ENCODE results near the gene KRTAP5-10.
"Not testable (repeated sequence)": the region's sequence is repeated elsewhere in the genome, so short reads cannot be mapped to it uniquely, and the experiment has no call there.

DNA sequence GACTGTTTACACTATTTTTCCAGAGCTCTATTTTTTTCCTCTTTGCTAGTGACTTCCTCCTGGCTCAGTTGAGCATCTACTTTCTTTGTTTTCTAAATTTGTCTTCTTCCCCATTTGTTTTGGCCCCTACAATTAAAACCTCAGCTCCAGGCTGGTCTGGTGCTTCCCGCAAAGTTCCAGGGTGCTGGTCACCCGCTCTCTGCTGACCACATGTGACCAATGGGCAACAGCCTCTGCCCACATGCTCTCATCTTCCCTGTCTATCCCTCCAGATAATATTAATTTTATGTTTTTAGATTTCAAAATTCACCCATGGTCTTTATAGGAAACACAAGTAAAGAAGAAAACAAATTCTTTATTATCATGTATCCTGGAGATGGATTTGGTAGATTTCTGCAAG lies 17.6 kb downstream of the KRTAP5-10 start:
- TF ChIP-seq, protein P1, sequence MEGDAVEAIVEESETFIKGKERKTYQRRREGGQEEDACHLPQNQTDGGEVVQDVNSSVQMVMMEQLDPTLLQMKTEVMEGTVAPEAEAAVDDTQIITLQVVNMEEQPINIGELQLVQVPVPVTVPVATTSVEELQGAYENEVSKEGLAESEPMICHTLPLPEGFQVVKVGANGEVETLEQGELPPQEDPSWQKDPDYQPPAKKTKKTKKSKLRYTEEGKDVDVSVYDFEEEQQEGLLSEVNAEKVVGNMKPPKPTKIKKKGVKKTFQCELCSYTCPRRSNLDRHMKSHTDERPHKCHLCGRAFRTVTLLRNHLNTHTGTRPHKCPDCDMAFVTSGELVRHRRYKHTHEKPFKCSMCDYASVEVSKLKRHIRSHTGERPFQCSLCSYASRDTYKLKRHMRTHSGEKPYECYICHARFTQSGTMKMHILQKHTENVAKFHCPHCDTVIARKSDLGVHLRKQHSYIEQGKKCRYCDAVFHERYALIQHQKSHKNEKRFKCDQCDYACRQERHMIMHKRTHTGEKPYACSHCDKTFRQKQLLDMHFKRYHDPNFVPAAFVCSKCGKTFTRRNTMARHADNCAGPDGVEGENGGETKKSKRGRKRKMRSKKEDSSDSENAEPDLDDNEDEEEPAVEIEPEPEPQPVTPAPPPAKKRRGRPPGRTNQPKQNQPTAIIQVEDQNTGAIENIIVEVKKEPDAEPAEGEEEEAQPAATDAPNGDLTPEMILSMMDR (IDR thresholded peaks at IDR 0.05; ENCODE audit: insufficient read depth, low read length) = not testable (repeated sequence)
- not testable (repeated sequence) for TF ChIP-seq POLR2AphosphoS5 (IDR thresholded peaks at IDR 0.05; ENCODE audit: low read depth)
